ENCODE data around the gene CFAP52. TPM values are rescaled to one million over a fixed set of nuclear protein-coding genes. Genes with fewer than 3 reads are reported as not detected.
"Not testable (repeated sequence)": the region's sequence is repeated elsewhere in the genome, so short reads cannot be mapped to it uniquely, and the experiment has no call there.

Gene CFAP52
- total RNA-seq, 1 experiment from 2014 or later, result not detected

DNA sequence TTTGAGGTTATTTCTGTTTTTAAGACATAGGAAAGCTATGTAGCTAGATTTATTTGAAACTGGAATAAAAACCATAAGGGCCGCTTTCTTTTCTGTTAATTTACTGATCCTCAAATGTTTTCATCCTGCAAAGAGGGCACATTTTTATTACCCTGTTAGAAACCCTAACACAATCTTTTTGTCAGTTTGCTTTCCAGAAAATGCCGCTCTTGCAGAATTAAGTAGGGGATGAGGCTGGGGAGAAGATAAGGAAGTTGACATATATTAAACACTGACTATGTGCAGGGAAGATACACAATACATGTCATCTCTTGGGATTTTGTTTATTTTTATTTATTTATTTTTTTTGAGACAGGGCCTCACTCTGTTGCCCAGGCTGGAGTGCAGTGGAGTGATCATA, 84.6 kb downstream of the CFAP52 start:
- CTCF ChIA-PET, result interaction anchor here (1.3 kb wide), 1 partner anchor 229 kb away, joined by 3 read pairs; no protein-coding TSS in a partner anchor
- no peaks in the 10 kb centered on the region for H3K4me1 Mint-ChIP-seq
- no peak overlapping the region for H3K27ac Mint-ChIP-seq
- no peaks in the 10 kb centered on the region for H3K27me3 Mint-ChIP-seq (ENCODE audit: low read depth)
- no peak for ATAC-seq
- H3K4me3 Mint-ChIP-seq, result no peak overlapping the region
- peaks cover 17% of the 10 kb centered on the region for H3K9me3 Mint-ChIP-seq
- POLR2A ChIA-PET, result interaction anchor here (0.6 kb wide), 1 partner anchor 68 kb away, joined by 4 read pairs; no protein-coding TSS in a partner anchor
- peaks cover 43% of the 10 kb centered on the region for H3K36me3 Mint-ChIP-seq
- TF ChIP-seq ESRRA (CRISPR knock-in tag; IDR thresholded peaks at IDR 0.05; ENCODE audit: borderline replicate concordance), result no peak
- TF ChIP-seq ZNF671 (CRISPR knock-in tag; IDR thresholded peaks at IDR 0.05), result no peak
- TF ChIP-seq TP53 (CRISPR knock-in tag; IDR thresholded peaks at IDR 0.05), result no peak
- TF ChIP-seq, protein P1, sequence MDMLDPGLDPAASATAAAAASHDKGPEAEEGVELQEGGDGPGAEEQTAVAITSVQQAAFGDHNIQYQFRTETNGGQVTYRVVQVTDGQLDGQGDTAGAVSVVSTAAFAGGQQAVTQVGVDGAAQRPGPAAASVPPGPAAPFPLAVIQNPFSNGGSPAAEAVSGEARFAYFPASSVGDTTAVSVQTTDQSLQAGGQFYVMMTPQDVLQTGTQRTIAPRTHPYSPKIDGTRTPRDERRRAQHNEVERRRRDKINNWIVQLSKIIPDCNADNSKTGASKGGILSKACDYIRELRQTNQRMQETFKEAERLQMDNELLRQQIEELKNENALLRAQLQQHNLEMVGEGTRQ (CRISPR knock-in tag; IDR thresholded peaks at IDR 0.05), result no peak
- TF ChIP-seq, protein P2, sequence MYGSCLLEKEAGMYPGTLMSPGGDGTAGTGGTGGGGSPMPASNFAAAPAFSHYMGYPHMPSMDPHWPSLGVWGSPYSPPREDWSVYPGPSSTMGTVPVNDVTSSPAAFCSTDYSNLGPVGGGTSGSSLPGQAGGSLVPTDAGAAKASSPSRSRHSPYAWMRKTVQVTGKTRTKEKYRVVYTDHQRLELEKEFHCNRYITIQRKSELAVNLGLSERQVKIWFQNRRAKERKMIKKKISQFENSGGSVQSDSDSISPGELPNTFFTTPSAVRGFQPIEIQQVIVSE (CRISPR knock-in tag; IDR thresholded peaks at IDR 0.05; ENCODE audit: borderline replicate concordance), result no peak
- TF ChIP-seq, protein P3, sequence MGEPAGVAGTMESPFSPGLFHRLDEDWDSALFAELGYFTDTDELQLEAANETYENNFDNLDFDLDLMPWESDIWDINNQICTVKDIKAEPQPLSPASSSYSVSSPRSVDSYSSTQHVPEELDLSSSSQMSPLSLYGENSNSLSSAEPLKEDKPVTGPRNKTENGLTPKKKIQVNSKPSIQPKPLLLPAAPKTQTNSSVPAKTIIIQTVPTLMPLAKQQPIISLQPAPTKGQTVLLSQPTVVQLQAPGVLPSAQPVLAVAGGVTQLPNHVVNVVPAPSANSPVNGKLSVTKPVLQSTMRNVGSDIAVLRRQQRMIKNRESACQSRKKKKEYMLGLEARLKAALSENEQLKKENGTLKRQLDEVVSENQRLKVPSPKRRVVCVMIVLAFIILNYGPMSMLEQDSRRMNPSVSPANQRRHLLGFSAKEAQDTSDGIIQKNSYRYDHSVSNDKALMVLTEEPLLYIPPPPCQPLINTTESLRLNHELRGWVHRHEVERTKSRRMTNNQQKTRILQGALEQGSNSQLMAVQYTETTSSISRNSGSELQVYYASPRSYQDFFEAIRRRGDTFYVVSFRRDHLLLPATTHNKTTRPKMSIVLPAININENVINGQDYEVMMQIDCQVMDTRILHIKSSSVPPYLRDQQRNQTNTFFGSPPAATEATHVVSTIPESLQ (CRISPR knock-in tag; IDR thresholded peaks at IDR 0.05), result no peak
- no peak for TF ChIP-seq SOX15 (CRISPR knock-in tag; IDR thresholded peaks at IDR 0.05)
- TF ChIP-seq, protein P4, sequence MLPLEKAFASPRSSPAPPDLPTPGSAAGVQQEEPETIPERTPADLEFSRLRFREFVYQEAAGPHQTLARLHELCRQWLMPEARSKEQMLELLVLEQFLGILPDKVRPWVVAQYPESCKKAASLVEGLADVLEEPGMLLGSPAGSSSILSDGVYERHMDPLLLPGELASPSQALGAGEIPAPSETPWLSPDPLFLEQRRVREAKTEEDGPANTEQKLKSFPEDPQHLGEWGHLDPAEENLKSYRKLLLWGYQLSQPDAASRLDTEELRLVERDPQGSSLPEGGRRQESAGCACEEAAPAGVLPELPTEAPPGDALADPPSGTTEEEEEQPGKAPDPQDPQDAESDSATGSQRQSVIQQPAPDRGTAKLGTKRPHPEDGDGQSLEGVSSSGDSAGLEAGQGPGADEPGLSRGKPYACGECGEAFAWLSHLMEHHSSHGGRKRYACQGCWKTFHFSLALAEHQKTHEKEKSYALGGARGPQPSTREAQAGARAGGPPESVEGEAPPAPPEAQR (CRISPR knock-in tag; IDR thresholded peaks at IDR 0.05), result no peak
- TF ChIP-seq, protein P5, sequence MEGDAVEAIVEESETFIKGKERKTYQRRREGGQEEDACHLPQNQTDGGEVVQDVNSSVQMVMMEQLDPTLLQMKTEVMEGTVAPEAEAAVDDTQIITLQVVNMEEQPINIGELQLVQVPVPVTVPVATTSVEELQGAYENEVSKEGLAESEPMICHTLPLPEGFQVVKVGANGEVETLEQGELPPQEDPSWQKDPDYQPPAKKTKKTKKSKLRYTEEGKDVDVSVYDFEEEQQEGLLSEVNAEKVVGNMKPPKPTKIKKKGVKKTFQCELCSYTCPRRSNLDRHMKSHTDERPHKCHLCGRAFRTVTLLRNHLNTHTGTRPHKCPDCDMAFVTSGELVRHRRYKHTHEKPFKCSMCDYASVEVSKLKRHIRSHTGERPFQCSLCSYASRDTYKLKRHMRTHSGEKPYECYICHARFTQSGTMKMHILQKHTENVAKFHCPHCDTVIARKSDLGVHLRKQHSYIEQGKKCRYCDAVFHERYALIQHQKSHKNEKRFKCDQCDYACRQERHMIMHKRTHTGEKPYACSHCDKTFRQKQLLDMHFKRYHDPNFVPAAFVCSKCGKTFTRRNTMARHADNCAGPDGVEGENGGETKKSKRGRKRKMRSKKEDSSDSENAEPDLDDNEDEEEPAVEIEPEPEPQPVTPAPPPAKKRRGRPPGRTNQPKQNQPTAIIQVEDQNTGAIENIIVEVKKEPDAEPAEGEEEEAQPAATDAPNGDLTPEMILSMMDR (IDR thresholded peaks at IDR 0.05), result no peak
- TF ChIP-seq RORB (CRISPR knock-in tag; IDR thresholded peaks at IDR 0.05), result no peak
- no peak for TF ChIP-seq ZNF232 (CRISPR knock-in tag; IDR thresholded peaks at IDR 0.05)
- TF ChIP-seq ZNF263 (CRISPR knock-in tag; IDR thresholded peaks at IDR 0.05; ENCODE audit: low read depth), result no peak
- no peak for TF ChIP-seq FOXP1 (CRISPR knock-in tag; IDR thresholded peaks at IDR 0.05; ENCODE audit: borderline replicate concordance)
- no peak for TF ChIP-seq ETV6 (CRISPR knock-in tag; IDR thresholded peaks at IDR 0.05)
- no peak for TF ChIP-seq ZNF317 (CRISPR knock-in tag; IDR thresholded peaks at IDR 0.05; ENCODE audit: borderline replicate concordance, low read depth)
- TF ChIP-seq JUN (CRISPR knock-in tag; IDR thresholded peaks at IDR 0.05), result no peak
- no peak for DNase-seq (ENCODE audit: low spot score)

DNA sequence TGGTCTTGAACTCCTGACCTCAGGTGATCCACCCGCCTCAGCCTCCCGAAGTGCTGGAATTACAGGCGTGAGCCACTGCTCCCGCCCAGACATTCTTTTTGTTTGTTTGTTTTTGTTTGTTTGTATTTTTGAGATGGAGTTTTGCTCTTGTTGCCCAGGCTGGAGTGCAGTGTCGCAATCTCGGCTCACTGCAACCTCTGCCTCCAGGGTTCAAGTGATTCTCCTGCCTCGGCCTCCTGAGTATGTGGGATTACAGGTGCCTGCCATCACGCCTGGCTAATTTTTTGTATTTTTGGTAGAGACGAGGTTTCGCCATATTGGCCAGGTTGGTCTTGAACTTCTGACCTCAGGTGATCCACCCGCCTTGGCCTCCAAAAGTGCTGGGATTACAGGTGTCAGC, 87.1 kb downstream of the CFAP52 start:
- ATAC-seq, result not testable (repeated sequence)

More for the DNA sequence above, 87.1 kb downstream of the CFAP52 start:
- peaks cover 13% of the 10 kb centered on the region for H3K4me1 Mint-ChIP-seq
- CTCF ChIA-PET; POLR2A ChIA-PET; H3K4me3 Mint-ChIP-seq; H3K27ac Mint-ChIP-seq; H3K27me3 Mint-ChIP-seq (ENCODE audit: low read depth); DNase-seq (ENCODE audit: low spot score): not testable (repeated sequence)
- H3K9me3 Mint-ChIP-seq, result peaks cover 17% of the 10 kb centered on the region
- H3K36me3 Mint-ChIP-seq, result peaks cover 35% of the 10 kb centered on the region

Measured in WTC11 (cell line).